ENCODE data around the gene PIM3. TPM values are rescaled to one million over a fixed set of nuclear protein-coding genes. Genes with fewer than 3 reads are reported as not detected.
"Not testable (repeated sequence)": the region's sequence is repeated elsewhere in the genome, so short reads cannot be mapped to it uniquely, and the experiment has no call there.

The PIM3 gene
- polyA plus RNA-seq, 1 donor from 2014 or later, result 47.1 TPM

- Mint-ChIP-seq H3K4me3 (no peak overlapping the region), H3K9me3 (peaks cover 6 to 29% (median 24%) of the 10 kb centered on the region in 3 donors), H3K27me3 (peaks cover 29% of the 10 kb centered on the region), H3K27ac (no peak overlapping the region), H3K4me1 (peaks cover 4 to 12% (median 6%) of the 10 kb centered on the region in 3 donors), H3K36me3 (peaks cover 7% of the 10 kb centered on the region)
These were observed 22.8 kb downstream of the PIM3 start for GRCh38 chr22:49983148-49984042.

DNA sequence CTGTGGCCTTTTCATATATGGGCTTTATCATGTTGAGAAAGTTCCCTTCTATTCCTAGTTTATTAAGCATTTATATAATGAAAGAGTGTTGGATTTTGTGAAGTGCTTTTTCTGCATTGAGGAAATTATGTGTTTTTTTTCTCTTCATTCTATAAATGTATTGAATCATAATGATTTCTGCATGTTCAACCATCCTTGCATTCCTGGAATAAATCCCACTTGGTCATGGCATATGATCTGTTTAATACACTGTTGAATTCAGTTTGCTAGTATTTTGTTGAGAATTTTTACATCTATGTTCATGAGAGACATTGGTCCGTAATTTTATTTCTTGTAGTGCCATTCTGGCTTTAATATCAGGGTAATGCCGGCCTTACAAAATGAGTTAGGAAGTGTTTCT, 25.8 kb downstream of the PIM3 start:
- Mint-ChIP-seq H3K27ac (peak overlapping the region in 1 of 3 donors; percentile 32), H3K27me3 (peaks cover 25% of the 10 kb centered on the region), H3K36me3 (peaks cover 6% of the 10 kb centered on the region), H3K9me3 (peaks cover 4 to 20% (median 12%) of the 10 kb centered on the region in 3 donors), H3K4me3 (no peak overlapping the region), H3K4me1 (peaks cover 2 to 16% (median 4%) of the 10 kb centered on the region in 3 donors)

DNA sequence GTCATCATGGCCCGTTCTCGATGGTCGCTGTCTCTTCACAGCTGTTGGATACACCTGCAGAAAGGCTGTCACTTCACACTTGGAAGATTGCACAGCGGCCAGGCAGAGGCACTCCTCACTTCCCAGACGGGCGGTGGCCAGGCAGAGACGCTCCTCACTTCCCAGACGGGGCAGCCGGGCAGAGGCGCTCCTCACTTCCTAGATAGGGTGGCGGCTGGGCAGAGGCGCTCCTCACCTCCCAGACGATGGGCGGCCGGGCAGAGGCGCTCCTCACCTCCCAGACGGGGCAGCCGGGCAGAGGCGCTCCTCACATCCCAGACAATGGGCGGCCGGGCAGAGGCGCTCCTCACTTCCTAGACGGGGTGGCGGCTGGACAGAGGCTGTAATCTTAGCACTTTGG, 29.3 kb downstream of the PIM3 start:
- not testable (repeated sequence) for H3K36me3 Mint-ChIP-seq, H3K4me3 Mint-ChIP-seq, H3K27ac Mint-ChIP-seq
- peaks cover 3 to 21% (median 3%) of the 10 kb centered on the region in 3 donors for H3K4me1 Mint-ChIP-seq
- H3K27me3 Mint-ChIP-seq, result peaks cover 15% of the 10 kb centered on the region
- H3K9me3 Mint-ChIP-seq, result peaks cover 4 to 20% (median 14%) of the 10 kb centered on the region in 3 donors

DNA sequence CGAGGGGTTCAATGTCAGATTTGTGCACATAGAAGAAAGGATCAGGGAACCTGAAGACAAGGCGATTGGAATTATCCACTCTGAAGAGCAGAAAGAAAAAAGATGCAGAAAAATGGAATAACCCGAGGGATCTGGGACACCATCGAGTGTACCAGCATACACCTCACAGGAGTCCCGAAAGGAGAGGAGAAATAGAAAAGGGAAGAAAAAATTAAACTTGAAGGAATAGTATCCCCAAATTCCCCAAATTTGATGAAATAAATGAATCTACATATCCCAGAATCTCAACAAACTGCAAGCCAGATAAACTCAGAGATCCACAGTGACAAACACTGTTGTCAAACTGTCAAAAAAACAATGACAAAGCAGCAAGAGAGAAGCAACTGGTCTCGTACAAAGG, 30.6 kb downstream of the PIM3 start:
- peaks cover 3 to 13% (median 3%) of the 10 kb centered on the region in 3 donors for H3K4me1 Mint-ChIP-seq
- peaks cover 5% of the 10 kb centered on the region for H3K36me3 Mint-ChIP-seq
- no peak overlapping the region for H3K27ac Mint-ChIP-seq
- H3K4me3 Mint-ChIP-seq, result no peak overlapping the region
- H3K27me3 Mint-ChIP-seq, result peaks cover 4% of the 10 kb centered on the region
- H3K9me3 Mint-ChIP-seq, result peaks cover under 1 to 13% (median 8%) of the 10 kb centered on the region in 3 donors

DNA sequence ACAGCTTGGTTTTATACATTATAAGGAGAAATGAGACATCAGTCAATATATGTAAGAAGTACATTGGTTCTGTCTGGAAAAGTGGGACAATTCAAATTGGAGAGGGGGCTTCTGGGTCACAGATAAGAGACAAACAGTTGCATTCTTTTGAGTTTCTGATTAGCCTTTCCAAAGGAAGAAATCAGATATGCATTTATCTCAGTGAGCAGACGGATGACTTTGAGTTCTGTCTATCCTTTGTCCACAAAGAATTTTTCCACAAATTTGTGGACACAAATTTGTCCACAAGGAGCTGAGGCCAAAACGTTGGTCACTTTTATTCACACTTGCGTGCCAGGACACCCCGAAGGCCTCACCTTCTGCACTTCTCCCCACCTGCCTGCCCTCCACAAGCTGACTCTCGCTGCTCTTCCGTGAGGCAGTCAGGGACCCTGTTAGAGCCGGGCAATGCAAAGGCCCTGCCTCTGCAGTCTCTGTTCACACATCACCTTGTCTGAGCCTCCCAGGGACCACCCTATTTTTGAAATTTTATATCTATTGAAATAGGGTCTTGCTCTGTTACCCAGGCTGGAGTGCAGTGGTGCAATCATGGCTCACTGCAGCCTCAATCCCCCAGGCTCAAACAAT, 31.4 kb downstream of the PIM3 start:
- Mint-ChIP-seq H3K4me3 (no peak overlapping the region), H3K9me3 (peaks cover 0 to 8% (median 5%) of the 10 kb centered on the region in 3 donors), H3K27ac (peak overlapping the region in 1 of 3 donors; percentile 53), H3K4me1 (peaks cover 3 to 13% (median 3%) of the 10 kb centered on the region in 3 donors), H3K27me3 (peaks cover 2% of the 10 kb centered on the region), H3K36me3 (peaks cover 5% of the 10 kb centered on the region)

- Mint-ChIP-seq H3K4me1 (peaks cover 3 to 13% (median 3%) of the 10 kb centered on the region in 3 donors), H3K27me3 (peaks cover 2% of the 10 kb centered on the region), H3K9me3 (peaks cover 0 to 5% (median 4%) of the 10 kb centered on the region in 3 donors), H3K27ac (no peak overlapping the region), H3K4me3 (peak overlapping the region in 2 of 4 donors; percentile 79 to 89), H3K36me3 (peaks cover 3% of the 10 kb centered on the region)
These were observed 32.5 kb downstream of the PIM3 start for GRCh38 chr22:49992921-49993648.

- Mint-ChIP-seq H3K4me3 (peak overlapping the region in 2 of 4 donors; percentile 79 to 89), H3K27ac (peak overlapping the region in 1 of 3 donors; percentile 35), H3K9me3 (peaks cover 0 to 5% (median 4%) of the 10 kb centered on the region in 3 donors), H3K36me3 (peaks cover 3% of the 10 kb centered on the region), H3K4me1 (peaks cover 3 to 18% (median 3%) of the 10 kb centered on the region in 3 donors), H3K27me3 (peaks cover 2% of the 10 kb centered on the region)
These were observed 33.2 kb downstream of the PIM3 start for GRCh38 chr22:49993649-49994360.

- H3K4me1 Mint-ChIP-seq, result peaks cover 3 to 18% (median 3%) of the 10 kb centered on the region in 3 donors
- peaks cover 2% of the 10 kb centered on the region for H3K27me3 Mint-ChIP-seq
- H3K27ac Mint-ChIP-seq, result peak overlapping the region in 1 of 3 donors; percentile 35
- no peak overlapping the region for H3K4me3 Mint-ChIP-seq
- H3K9me3 Mint-ChIP-seq, result peaks cover 0 to 5% (median 4%) of the 10 kb centered on the region in 3 donors
- H3K36me3 Mint-ChIP-seq, result peaks cover 3% of the 10 kb centered on the region
These were observed 33.9 kb downstream of the PIM3 start for GRCh38 chr22:49994361-49995040.

- peaks cover 2% of the 10 kb centered on the region for H3K27me3 Mint-ChIP-seq
- H3K36me3 Mint-ChIP-seq, result peaks cover 3% of the 10 kb centered on the region
- H3K4me1 Mint-ChIP-seq, result peaks cover 3 to 18% (median 3%) of the 10 kb centered on the region in 3 donors
- H3K4me3 Mint-ChIP-seq, result no peak overlapping the region
- peaks cover 0 to 5% (median 4%) of the 10 kb centered on the region in 3 donors for H3K9me3 Mint-ChIP-seq
- no peak overlapping the region for H3K27ac Mint-ChIP-seq
These were observed 34.4 kb downstream of the PIM3 start for GRCh38 chr22:49995041-49995360.

GRCh38 chr22:49995361-49996118, 35.0 kb downstream of the PIM3 start:
- Mint-ChIP-seq H3K27ac (no peak overlapping the region), H3K4me1 (peaks cover 3 to 18% (median 3%) of the 10 kb centered on the region in 3 donors), H3K4me3 (no peak overlapping the region), H3K9me3 (peaks cover 0 to 5% (median 3%) of the 10 kb centered on the region in 3 donors), H3K27me3 (peaks cover 2% of the 10 kb centered on the region), H3K36me3 (peaks cover 2% of the 10 kb centered on the region)

DNA sequence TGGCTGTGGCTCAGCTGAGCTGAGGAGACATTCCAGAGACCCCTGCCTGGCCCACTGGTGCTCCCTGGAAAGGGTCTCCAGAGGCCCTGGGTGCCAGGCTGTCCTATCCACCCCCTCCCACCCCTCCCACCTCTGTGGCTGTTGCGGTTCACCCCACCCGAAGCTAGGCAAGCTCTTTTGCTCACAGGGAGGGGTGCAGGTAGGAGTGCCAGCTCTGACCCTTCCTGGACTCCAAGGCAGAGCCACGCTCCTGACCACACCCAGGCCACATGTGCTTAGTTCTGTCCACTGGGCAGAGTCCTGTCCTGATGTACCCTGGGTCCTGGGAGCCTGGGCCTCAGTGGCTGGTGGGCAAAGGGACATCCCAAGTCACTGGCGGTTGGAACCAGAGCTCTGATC, 35.5 kb downstream of the PIM3 start:
- no peaks in the 10 kb centered on the region for H3K36me3 Mint-ChIP-seq
- H3K4me1 Mint-ChIP-seq, result peaks cover 3 to 15% (median 3%) of the 10 kb centered on the region in 3 donors
- H3K9me3 Mint-ChIP-seq, result peaks cover 0 to 2% (median 2%) of the 10 kb centered on the region in 3 donors
- H3K4me3 Mint-ChIP-seq, result no peak overlapping the region
- peaks cover 2% of the 10 kb centered on the region for H3K27me3 Mint-ChIP-seq
- no peak overlapping the region for H3K27ac Mint-ChIP-seq

DNA sequence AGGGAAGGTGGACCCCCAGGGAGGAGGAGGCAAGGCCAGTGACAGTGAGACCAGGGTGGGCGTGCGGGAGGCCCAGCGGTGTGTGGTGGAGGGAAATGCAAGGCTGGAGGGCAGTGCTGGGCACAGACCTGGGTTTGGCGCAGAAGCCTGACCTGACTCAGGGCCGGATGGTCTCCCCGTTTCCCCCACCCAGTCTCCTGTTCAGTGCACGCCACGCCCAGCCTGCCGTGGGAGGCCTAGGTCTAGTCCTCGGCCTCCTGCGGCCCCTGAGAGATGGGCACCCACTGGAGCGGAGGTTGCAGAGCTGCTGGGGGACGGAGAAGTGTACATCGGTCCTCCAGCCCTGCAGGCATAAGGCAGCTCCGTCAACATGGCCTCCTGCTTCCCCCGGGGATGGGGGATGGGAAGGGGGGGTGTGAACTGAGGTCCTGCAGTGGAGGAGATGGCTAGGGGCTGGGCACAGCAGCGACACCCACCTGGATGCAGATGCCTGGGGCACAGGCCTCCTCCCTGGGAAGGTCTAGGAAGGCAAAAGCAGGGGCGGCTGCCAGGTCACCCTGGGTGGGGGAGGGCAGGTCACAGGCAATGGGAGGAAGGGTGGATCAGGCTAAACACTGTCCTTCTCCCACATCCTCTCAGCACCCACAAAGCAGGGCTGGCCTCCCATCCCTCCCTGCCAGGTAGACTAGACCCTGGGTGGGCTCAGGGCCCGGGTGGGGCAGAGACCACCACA, 36.1 kb downstream of the PIM3 start:
- Mint-ChIP-seq H3K4me1 (peaks cover 3 to 14% (median 3%) of the 10 kb centered on the region in 3 donors), H3K27me3 (peaks cover 3% of the 10 kb centered on the region), H3K4me3 (no peak overlapping the region), H3K27ac (no peak overlapping the region), H3K36me3 (no peaks in the 10 kb centered on the region), H3K9me3 (peaks cover 0 to 2% (median 0%) of the 10 kb centered on the region in 3 donors)

DNA sequence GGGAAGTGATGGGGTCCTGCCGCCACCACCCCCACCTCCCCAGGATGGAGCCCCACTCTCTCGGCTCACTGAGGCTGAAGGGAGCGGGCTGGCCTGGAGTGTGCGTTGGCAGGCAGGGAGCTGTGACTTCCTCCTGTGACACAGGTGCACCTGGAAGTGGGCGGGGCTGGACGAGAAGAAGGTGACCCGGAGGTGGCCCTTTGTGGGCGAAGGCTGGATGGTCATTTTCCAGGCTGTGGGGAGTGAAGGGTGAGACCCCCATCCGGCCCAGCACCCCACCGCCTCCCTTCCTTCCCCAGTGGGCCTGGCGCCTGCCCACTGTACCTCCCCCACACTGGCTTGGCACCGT, 36.7 kb downstream of the PIM3 start:
- Mint-ChIP-seq H3K4me3 (no peak overlapping the region), H3K27me3 (peaks cover 4% of the 10 kb centered on the region), H3K36me3 (no peaks in the 10 kb centered on the region), H3K27ac (no peak overlapping the region), H3K4me1 (peaks cover 3 to 10% (median 3%) of the 10 kb centered on the region in 3 donors), H3K9me3 (peaks cover 0 to 2% (median 0%) of the 10 kb centered on the region in 3 donors)

Data from IgD-negative memory B cell (primary cell).